Activated CD4-positive, alpha-beta T cell treated with anti-CD3 and anti-CD28 coated beads, Interleukin-2, amount 50 U/mL, for 16 hours (primary cell): ENCODE results near the gene GNAL.
"Not testable (repeated sequence)": the region's sequence is repeated elsewhere in the genome, so short reads cannot be mapped to it uniquely, and the experiment has no call there.

Experiments used
- DNase-seq: peaks from one replicate; pipeline ENCODE4 v3.0.0-alpha.2; 2020

Gene GNAL

GRCh38 chr18:11854554-11854953, 165.5 kb downstream of the GNAL start:
- not testable (repeated sequence) for DNase-seq

- no peak for DNase-seq
Observed at GRCh38 chr18:11857177-11857887, 168.3 kb downstream of the GNAL start.

- DNase-seq, result no peak
Observed at GRCh38 chr18:11859282-11859830, 170.3 kb downstream of the GNAL start.

GRCh38 chr18:11859903-11860407, 170.9 kb downstream of the GNAL start:
- DNase-seq, result peak; percentile 21

GRCh38 chr18:11860594-11861450, 171.8 kb downstream of the GNAL start:
- DNase-seq, result no peak

GRCh38 chr18:11861583-11862288, 172.7 kb downstream of the GNAL start:
- DNase-seq, result no peak

- no peak for DNase-seq
Observed at GRCh38 chr18:11862468-11863137, 173.5 kb downstream of the GNAL start.

GRCh38 chr18:11864471-11864870, 175.4 kb downstream of the GNAL start:
- DNase-seq, result no peak

GRCh38 chr18:11865071-11865470, 176.0 kb downstream of the GNAL start:
- DNase-seq, result no peak

- no peak for DNase-seq
Observed at GRCh38 chr18:11866329-11866728, 177.3 kb downstream of the GNAL start.

- DNase-seq, result no peak
Observed at GRCh38 chr18:11866764-11867163, 177.7 kb downstream of the GNAL start.

GRCh38 chr18:11868230-11868629, 179.2 kb downstream of the GNAL start:
- no peak for DNase-seq

- peak; percentile 46 for DNase-seq
Observed at GRCh38 chr18:11871501-11871900, 182.4 kb downstream of the GNAL start.

GRCh38 chr18:11872479-11873136, 183.5 kb downstream of the GNAL start:
- no peak for DNase-seq

- DNase-seq, result no peak
Observed at GRCh38 chr18:11873670-11874340, 184.7 kb downstream of the GNAL start.

GRCh38 chr18:11874676-11875075, 185.6 kb downstream of the GNAL start:
- no peak for DNase-seq

GRCh38 chr18:11877497-11878135, 188.6 kb downstream of the GNAL start:
- no peak for DNase-seq

- DNase-seq, result no peak
Observed at GRCh38 chr18:11880586-11881304, 191.7 kb downstream of the GNAL start.

GRCh38 chr18:11882636-11883035, 193.6 kb downstream of the GNAL start:
- DNase-seq, result no peak

GRCh38 chr18:11883153-11883552, 194.1 kb downstream of the GNAL start:
- DNase-seq, result no peak
